ENCODE data around the gene EOGT. TPM values are rescaled to one million over a fixed set of nuclear protein-coding genes. Genes with fewer than 3 reads are reported as not detected.

The EOGT gene
- total and polyA plus RNA-seq, 2 experiments from 2014 or later: 11.9 to 27.2 TPM

GRCh38 chr3:68945225-68945624 is 68.3 kb downstream of the EOGT start:
- no peaks in the 10 kb centered on the region for H3K27me3 Mint-ChIP-seq (ENCODE audit: insufficient read depth, low read depth, poor library complexity)
- no peak for DNase-seq (ENCODE audit: low spot score)
- H3K4me2 ChIP-seq: no peak overlapping the region
- peaks cover 7% of the 10 kb centered on the region; the same call in 1 of the 2 replicates for H3K4me1 ChIP-seq (ENCODE audit: insufficient read depth)
- H3K27me3 ChIP-seq (ENCODE audit: insufficient read depth): no peaks in the 10 kb centered on the region
- H3K36me3 ChIP-seq (ENCODE audit: insufficient read depth): no peaks in the 10 kb centered on the region
- no peak overlapping the region for H2AFZ ChIP-seq
- no peak overlapping the region for H3K4me3 ChIP-seq
- ATAC-seq: no peak
- H3K27ac ChIP-seq (ENCODE audit: low read depth): no peak overlapping the region
- TF ChIP-seq EZH2phosphoT487 (IDR thresholded peaks at IDR 0.05; ENCODE audit: unreplicated experiment) (no peak), ZNF114 (CRISPR knock-in tag; IDR thresholded peaks at IDR 0.05) (no peak), ZNF331 (CRISPR knock-in tag; IDR thresholded peaks at IDR 0.05; ENCODE audit: low read depth) (no peak), REST (IDR thresholded peaks at IDR 0.05; ENCODE audit: unreplicated experiment) (no peak), NANOG (IDR thresholded peaks at IDR 0.05; ENCODE audit: borderline replicate concordance) (no peak), JUNB (IDR thresholded peaks at IDR 0.05; ENCODE audit: unreplicated experiment) (no peak), POLR2AphosphoS5 (IDR thresholded peaks at IDR 0.05; ENCODE audit: low read depth) (no peak), EZH2 (IDR thresholded peaks at IDR 0.05; ENCODE audit: low read depth, unreplicated experiment) (no peak), STAT1 (IDR thresholded peaks at IDR 0.05; ENCODE audit: unreplicated experiment) (no peak), CTCF (conservative IDR thresholded peaks at IDR 0.05; ENCODE audit: low read depth in 2 of 2) (no peak), ETS1 (IDR thresholded peaks at IDR 0.05) (no peak)
- H3K36me3 Mint-ChIP-seq (ENCODE audit: low read depth): no peaks in the 10 kb centered on the region
- H3K79me2 ChIP-seq (replicated peaks; ENCODE audit: insufficient read depth): no peaks in the 10 kb centered on the region
- H3K9me2 ChIP-seq (ENCODE audit: insufficient read depth): no peaks in the 10 kb centered on the region
- H3K4me3 Mint-ChIP-seq: no peak overlapping the region
- H4K20me1 ChIP-seq (replicated peaks; ENCODE audit: insufficient read depth): no peaks in the 10 kb centered on the region
- peaks cover 13% of the 10 kb centered on the region; the same call in 2 of the 3 replicates for H3K4me1 Mint-ChIP-seq
- no peaks in the 10 kb centered on the region for H3F3A ChIP-seq (replicated peaks; ENCODE audit: low read depth)
- no peak overlapping the region for H3K27ac Mint-ChIP-seq
- no peaks in the 10 kb centered on the region for H3K9me3 Mint-ChIP-seq

All from GM23338 (cell line).